Gastrocnemius medialis (tissue), 4 donors: Measurements from ENCODE around the gene RUNX3.

ENCODE experiments used
- POLR2A ChIP-seq, 2 donors: fragments of 450-650 bp; IDR thresholded peaks; one replicate each; pipeline ENCODE4 v1.6.1; 2017; ENCODE audit warnings: antibody characterized with exemption in 2 of 2, mild to moderate bottlenecking in 2 of 2, moderate library complexity in 2 of 2
- TF ChIP-seq, protein P1 (sequence below), 5 experiments: fragments of 450-650 bp in 3 of 5; fragments of 200-600 bp in 2 of 5; sonication (generic) in 2 of 5; IDR thresholded peaks in 4 of 5; conservative IDR thresholded peaks in 1 of 5; 1 replicate in 4 of 5; 2 replicates in 1 of 5; pipeline ENCODE4 v1.5.1; 2016 to 2019; ENCODE audit warnings: antibody characterized with exemption in 5 of 5, mild to moderate bottlenecking in 3 of 5, moderate library complexity in 3 of 5

- TF ChIP-seq, protein P1, sequence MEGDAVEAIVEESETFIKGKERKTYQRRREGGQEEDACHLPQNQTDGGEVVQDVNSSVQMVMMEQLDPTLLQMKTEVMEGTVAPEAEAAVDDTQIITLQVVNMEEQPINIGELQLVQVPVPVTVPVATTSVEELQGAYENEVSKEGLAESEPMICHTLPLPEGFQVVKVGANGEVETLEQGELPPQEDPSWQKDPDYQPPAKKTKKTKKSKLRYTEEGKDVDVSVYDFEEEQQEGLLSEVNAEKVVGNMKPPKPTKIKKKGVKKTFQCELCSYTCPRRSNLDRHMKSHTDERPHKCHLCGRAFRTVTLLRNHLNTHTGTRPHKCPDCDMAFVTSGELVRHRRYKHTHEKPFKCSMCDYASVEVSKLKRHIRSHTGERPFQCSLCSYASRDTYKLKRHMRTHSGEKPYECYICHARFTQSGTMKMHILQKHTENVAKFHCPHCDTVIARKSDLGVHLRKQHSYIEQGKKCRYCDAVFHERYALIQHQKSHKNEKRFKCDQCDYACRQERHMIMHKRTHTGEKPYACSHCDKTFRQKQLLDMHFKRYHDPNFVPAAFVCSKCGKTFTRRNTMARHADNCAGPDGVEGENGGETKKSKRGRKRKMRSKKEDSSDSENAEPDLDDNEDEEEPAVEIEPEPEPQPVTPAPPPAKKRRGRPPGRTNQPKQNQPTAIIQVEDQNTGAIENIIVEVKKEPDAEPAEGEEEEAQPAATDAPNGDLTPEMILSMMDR (IDR thresholded peaks at IDR 0.05 in 4 of 5, conservative IDR thresholded peaks at IDR 0.05 in 1 of 5), result no peak
- no peak for TF ChIP-seq POLR2A (IDR thresholded peaks at IDR 0.05)
Measured at GRCh38 chr1:24881034-24881433, 49.0 kb downstream of the RUNX3 start.
